Glutamatergic neuron (in vitro differentiated cells): ENCODE measurements around the gene ARL6IP6. TPM values are rescaled to one million over a fixed set of nuclear protein-coding genes. Genes with fewer than 3 reads are reported as not detected.
"Not testable (repeated sequence)": the region's sequence is repeated elsewhere in the genome, so short reads cannot be mapped to it uniquely, and the experiment has no call there.

Experiments
- DNase-seq: peaks from one replicate; pipeline ENCODE4 v3.0.0; 2022
- H3K27ac Mint-ChIP-seq: one replicate; pipeline ENCODE4 v1.8.0; 2020; ENCODE audit warnings: mild to moderate bottlenecking, mixed read lengths, inconsistent platforms; ENCODE audit not compliant: unreplicated experiment
- H3K27me3 Mint-ChIP-seq: one replicate; pipeline ENCODE4 v1.8.0; 2020; ENCODE audit warnings: mild to moderate bottlenecking, moderate library complexity, mixed read lengths, inconsistent platforms; ENCODE audit not compliant: unreplicated experiment
- H3K36me3 Mint-ChIP-seq: one replicate; pipeline ENCODE4 v1.8.0; 2020; ENCODE audit warnings: mild to moderate bottlenecking, mixed read lengths, inconsistent platforms; ENCODE audit not compliant: unreplicated experiment
- H3K4me1 Mint-ChIP-seq: one replicate; pipeline ENCODE4 v1.8.0; 2020; ENCODE audit warnings: mild to moderate bottlenecking, low read depth, mixed read lengths, inconsistent platforms; ENCODE audit not compliant: unreplicated experiment
- H3K4me3 Mint-ChIP-seq: one replicate; pipeline ENCODE4 v1.8.0; 2020; ENCODE audit warnings: mild to moderate bottlenecking, mixed read lengths, inconsistent platforms; ENCODE audit not compliant: unreplicated experiment
- H3K9me3 Mint-ChIP-seq: one replicate; pipeline ENCODE4 v1.8.0; 2020; ENCODE audit warnings: mild to moderate bottlenecking, moderate library complexity, mixed read lengths, inconsistent platforms; ENCODE audit not compliant: unreplicated experiment
- total RNA-seq: library from RNA; stranded (reverse); fragmentation: NEBNext Ultra II Directional; extraction: Animal tissue kit (Norgen Biotek cat#: 25700); gene quantifications from one replicate; pipeline ENCODE4 v1.2.1, GENCODE V29; 2021; ENCODE audit not compliant: unreplicated experiment
- TF ChIP-seq, protein P1 (sequence below): fragments of 200-600 bp; sonication (generic); IDR thresholded peaks from one replicate; pipeline ENCODE4 v1.5.0; 2021; ENCODE audit not compliant: partially characterized antibody, unreplicated experiment

ARL6IP6 gene
- total RNA-seq, 1 donor from 2014 or later: 26.4 TPM

DNA sequence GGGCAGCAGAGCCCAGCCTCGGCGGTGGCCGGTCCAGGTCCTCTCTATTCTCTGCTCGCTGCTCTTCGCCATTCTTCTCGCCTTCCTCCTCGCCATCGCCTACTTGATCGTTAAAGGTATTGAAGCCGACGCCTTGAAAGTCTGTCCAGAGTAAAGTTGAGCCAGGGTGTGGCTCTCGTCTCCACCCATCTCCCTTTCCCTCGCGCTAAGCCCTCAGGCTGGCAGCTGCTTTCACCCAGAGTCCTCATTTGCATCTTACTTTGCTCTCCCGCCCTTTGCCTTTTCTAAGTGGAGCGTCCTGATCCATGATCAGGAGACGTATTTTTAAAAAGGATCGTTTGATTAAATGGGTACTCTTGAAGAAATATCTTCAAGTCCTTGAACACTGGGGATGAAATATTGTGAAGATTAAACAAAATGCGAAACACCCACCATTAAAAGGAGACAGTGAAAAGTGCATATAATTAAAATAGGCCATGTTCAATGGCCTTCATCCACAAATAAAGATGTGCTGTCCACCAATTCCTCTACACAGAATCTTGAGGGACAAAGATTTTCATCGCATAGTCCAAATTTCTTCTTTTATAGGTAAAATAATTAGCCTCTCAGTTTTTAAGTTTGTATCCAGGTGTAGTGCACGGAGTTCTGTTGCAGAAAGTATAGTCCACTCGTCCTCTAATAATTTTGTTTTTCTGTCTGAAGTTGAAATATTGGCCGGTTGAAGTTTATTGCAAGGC lies 657 bp downstream of the ARL6IP6 start:
- Mint-ChIP-seq H3K27ac (peak overlapping the region; percentile 99), H3K36me3 (peaks cover 7% of the 10 kb centered on the region), H3K4me3 (peak overlapping the region; percentile 100), H3K27me3 (peaks cover 13% of the 10 kb centered on the region), H3K9me3 (peaks cover 10% of the 10 kb centered on the region), H3K4me1 (peaks cover 17% of the 10 kb centered on the region)
- peak; percentile 46 for DNase-seq
- TF ChIP-seq, protein P1, sequence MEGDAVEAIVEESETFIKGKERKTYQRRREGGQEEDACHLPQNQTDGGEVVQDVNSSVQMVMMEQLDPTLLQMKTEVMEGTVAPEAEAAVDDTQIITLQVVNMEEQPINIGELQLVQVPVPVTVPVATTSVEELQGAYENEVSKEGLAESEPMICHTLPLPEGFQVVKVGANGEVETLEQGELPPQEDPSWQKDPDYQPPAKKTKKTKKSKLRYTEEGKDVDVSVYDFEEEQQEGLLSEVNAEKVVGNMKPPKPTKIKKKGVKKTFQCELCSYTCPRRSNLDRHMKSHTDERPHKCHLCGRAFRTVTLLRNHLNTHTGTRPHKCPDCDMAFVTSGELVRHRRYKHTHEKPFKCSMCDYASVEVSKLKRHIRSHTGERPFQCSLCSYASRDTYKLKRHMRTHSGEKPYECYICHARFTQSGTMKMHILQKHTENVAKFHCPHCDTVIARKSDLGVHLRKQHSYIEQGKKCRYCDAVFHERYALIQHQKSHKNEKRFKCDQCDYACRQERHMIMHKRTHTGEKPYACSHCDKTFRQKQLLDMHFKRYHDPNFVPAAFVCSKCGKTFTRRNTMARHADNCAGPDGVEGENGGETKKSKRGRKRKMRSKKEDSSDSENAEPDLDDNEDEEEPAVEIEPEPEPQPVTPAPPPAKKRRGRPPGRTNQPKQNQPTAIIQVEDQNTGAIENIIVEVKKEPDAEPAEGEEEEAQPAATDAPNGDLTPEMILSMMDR: no peak

DNA sequence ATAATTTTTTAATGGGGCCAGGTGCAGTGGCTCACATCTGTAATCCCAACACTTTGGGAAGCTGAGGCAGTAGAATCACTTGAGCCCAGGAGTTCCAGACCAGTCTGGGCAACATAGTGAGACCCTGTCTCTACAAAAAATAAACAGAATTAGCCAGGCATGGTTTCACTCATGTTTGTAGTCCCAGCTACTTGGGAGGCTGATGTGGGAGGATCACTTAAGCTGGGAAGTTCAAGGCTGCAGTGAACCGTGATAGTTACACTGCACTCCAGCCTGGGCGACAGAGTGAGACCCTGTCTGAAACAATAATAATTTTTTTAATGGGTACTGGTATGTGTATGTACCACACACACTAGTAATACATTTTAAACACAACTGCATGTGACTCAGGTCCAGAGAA lies 2.4 kb downstream of the ARL6IP6 start:
- TF ChIP-seq, protein P1: no peak
- Mint-ChIP-seq H3K9me3 (peaks cover 10% of the 10 kb centered on the region), H3K4me3 (peak overlapping the region; percentile 56), H3K36me3 (peaks cover 7% of the 10 kb centered on the region), H3K4me1 (peaks cover 11% of the 10 kb centered on the region), H3K27ac (no peak overlapping the region), H3K27me3 (peaks cover 13% of the 10 kb centered on the region)
- DNase-seq: no peak

DNA sequence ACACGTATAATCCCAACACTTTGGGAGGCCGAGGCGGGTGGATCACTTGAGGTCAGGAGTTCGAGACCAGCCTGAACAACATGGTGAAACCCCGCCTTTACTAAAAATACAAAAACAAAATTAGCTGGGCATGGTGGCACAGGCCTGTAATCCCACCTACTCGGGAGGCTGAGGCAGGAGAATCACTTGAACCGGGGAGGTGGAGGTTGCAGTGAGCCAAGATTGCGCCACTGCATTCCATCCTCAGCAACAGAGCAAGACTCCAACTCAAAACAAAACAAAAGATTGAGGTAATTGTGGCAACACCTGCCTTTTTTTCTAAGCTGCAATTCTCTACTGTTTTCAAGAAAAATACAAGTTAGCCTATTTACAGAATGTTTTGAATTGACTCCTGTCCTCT lies 4.2 kb downstream of the ARL6IP6 start:
- H3K4me3 Mint-ChIP-seq, DNase-seq, H3K27me3 Mint-ChIP-seq, H3K36me3 Mint-ChIP-seq, H3K27ac Mint-ChIP-seq, H3K9me3 Mint-ChIP-seq: not testable (repeated sequence)
- H3K4me1 Mint-ChIP-seq: peaks cover 11% of the 10 kb centered on the region

DNA sequence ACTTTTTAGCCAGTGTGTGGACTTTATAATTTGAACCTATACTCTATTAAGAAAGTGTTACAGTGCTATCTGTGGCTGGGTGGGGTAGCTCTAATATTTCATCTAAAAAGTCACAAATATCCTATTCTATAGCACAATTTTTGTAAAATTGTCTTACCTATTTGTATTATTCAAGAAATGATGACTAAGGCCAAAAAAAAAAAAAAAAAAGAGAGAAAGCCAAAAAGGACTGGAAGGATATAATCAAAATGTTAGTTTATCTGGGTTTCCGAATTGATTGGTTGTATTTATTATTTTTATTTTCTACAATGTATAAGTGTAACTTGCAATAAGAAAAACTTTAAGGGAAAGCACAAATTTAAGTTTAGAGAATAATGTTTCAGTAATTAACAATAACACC lies 5.5 kb downstream of the ARL6IP6 start:
- H3K4me1 Mint-ChIP-seq: peaks cover 11% of the 10 kb centered on the region
- H3K27me3 Mint-ChIP-seq: peaks cover 2% of the 10 kb centered on the region
- no peak overlapping the region for H3K4me3 Mint-ChIP-seq
- no peak overlapping the region for H3K27ac Mint-ChIP-seq
- H3K9me3 Mint-ChIP-seq: peaks cover 2% of the 10 kb centered on the region
- TF ChIP-seq, protein P1: no peak
- H3K36me3 Mint-ChIP-seq: no peaks in the 10 kb centered on the region
- no peak for DNase-seq

DNA sequence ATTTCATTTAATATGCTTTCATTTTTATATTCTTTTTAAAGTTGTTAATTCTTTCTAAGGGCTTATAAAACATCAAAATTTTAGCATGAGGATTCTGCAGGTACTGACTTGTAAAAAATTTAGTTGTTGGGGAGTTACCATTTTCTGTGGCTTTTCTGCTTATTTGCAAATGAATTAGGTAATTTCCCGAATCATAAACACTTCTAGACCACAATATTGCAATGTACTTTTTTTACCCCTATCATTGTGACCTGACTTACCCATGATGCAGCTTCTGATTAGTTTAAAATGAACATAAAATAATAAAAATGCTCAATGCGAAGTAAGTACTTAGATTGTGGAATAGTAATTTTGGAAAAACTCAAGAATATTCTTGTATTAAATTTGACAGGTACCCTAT lies 11.4 kb downstream of the ARL6IP6 start:
- DNase-seq: no peak
- no peak overlapping the region for H3K4me3 Mint-ChIP-seq
- H3K9me3 Mint-ChIP-seq: no peaks in the 10 kb centered on the region
- no peaks in the 10 kb centered on the region for H3K36me3 Mint-ChIP-seq
- TF ChIP-seq, protein P1: no peak
- no peaks in the 10 kb centered on the region for H3K4me1 Mint-ChIP-seq
- no peaks in the 10 kb centered on the region for H3K27me3 Mint-ChIP-seq
- no peak overlapping the region for H3K27ac Mint-ChIP-seq
